HepG2 (cell line): ENCODE measurements around the gene FOXRED2.

Source experiments
- CENPX ChIP-seq: sonication (generic); formaldehyde crosslinking; IDR thresholded peaks from 2 replicates; pipeline ENCODE4 v1.9.0; 2021; ENCODE audit warnings: mild to moderate bottlenecking, missing genetic modification reagents, moderate library complexity
- EP300 ChIP-seq, 3 experiments: sonication (generic) in 1 of 3; formaldehyde crosslinking in 1 of 3; IDR thresholded peaks; 2 replicates each; pipeline versions ENCODE4 v1.5.1 to v1.6.1; 2011 to 2020; ENCODE audit warnings: low read depth in 2 of 3, low read length in 2 of 3, borderline replicate concordance in 1 of 3, improper control_type of control experiment in 1 of 3, mild to moderate bottlenecking in 1 of 3, missing genetic modification reagents in 1 of 3, moderate library complexity in 1 of 3
- EZH2 ChIP-seq: conservative IDR thresholded peaks from 2 replicates; pipeline ENCODE4 v1.6.1; 2012; ENCODE audit warnings: mild to moderate bottlenecking, low read depth, low read length, moderate library complexity
- HNF4A ChIP-seq: sonication (generic); formaldehyde crosslinking; IDR thresholded peaks from 2 replicates; pipeline ENCODE4 v1.4.0; 2020; ENCODE audit warnings: missing genetic modification reagents
- NFATC3 ChIP-seq: sonication (generic); formaldehyde crosslinking; IDR thresholded peaks from 2 replicates; pipeline ENCODE4 v1.5.1; 2020; ENCODE audit warnings: mild to moderate bottlenecking, missing genetic modification reagents
- PHB2 ChIP-seq: fragments of 450-650 bp; IDR thresholded peaks from 2 replicates; pipeline ENCODE4 v1.6.1; 2018; ENCODE audit not compliant: partially characterized antibody
- POLR2A ChIP-seq, 2 experiments: IDR thresholded peaks; 2 replicates each; pipeline ENCODE4 v1.6.1; 2011; ENCODE audit warnings: low read depth in 2 of 2, low read length in 2 of 2, mild to moderate bottlenecking in 1 of 2, moderate library complexity in 1 of 2; ENCODE audit not compliant: insufficient read depth in 1 of 2
- RBM22 ChIP-seq: fragments of 200-400 bp; formaldehyde crosslinking; optimal IDR thresholded peaks from 2 replicates; pipeline ENCODE3; 2017; ENCODE audit warnings: mild to moderate bottlenecking, low read length, moderate library complexity
- YY1 ChIP-seq: IDR thresholded peaks from 2 replicates; pipeline ENCODE4 v1.6.1; 2011; ENCODE audit warnings: low read length, low read depth, moderate library complexity, mild to moderate bottlenecking; ENCODE audit not compliant: insufficient read depth, insufficient replicate concordance
- TF ChIP-seq, protein P1 (sequence below): sonication (generic); formaldehyde crosslinking; IDR thresholded peaks from 2 replicates; pipeline ENCODE4 v1.5.0; 2020; ENCODE audit warnings: mild to moderate bottlenecking, missing genetic modification reagents, borderline replicate concordance
- TF ChIP-seq, protein P2 (sequence below): sonication (generic); formaldehyde crosslinking; IDR thresholded peaks from 2 replicates; pipeline ENCODE4 v1.8.0; 2022; ENCODE audit warnings: mild to moderate bottlenecking, missing genetic modification reagents, moderate library complexity

DNA sequence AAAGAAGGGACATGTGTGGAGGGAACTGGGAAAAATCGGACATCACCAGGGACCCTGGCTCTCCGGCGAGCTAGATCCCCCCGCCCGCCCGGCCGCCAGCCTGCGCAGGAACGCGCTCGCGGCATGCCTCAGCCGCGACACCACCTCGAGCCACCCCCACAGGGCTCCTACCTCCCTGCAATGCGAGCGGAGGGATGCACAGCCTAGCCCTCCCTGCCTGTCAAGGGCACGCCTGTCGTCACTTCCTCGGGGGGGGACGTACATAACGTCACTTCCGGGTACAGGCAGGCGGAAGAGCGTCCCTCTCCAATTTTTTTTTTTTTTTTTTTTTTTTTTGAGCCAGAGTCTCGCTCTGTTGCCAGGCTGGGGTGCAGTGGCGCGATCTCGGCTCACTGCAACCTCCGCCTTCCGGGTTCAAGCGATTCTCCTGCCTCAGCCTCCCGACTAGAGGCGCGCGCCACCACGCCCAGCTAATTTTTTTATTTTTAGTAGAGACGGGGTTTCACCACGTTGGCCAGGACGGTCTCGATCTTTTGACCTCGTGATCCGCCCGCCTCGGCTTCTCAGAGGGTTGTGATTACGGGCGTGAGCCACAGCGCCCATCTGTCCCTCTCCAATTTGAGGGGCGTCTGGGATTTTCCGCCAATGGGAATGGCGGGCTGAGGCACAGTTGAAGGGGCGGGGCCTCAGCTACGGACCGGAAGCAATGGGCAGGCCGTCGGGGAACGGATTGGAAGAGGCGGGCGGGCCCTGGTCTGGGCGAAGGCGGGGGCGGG lies 25.3 kb downstream of the FOXRED2 start, which contains the start of gene TXN2:
- TF ChIP-seq, protein P1, sequence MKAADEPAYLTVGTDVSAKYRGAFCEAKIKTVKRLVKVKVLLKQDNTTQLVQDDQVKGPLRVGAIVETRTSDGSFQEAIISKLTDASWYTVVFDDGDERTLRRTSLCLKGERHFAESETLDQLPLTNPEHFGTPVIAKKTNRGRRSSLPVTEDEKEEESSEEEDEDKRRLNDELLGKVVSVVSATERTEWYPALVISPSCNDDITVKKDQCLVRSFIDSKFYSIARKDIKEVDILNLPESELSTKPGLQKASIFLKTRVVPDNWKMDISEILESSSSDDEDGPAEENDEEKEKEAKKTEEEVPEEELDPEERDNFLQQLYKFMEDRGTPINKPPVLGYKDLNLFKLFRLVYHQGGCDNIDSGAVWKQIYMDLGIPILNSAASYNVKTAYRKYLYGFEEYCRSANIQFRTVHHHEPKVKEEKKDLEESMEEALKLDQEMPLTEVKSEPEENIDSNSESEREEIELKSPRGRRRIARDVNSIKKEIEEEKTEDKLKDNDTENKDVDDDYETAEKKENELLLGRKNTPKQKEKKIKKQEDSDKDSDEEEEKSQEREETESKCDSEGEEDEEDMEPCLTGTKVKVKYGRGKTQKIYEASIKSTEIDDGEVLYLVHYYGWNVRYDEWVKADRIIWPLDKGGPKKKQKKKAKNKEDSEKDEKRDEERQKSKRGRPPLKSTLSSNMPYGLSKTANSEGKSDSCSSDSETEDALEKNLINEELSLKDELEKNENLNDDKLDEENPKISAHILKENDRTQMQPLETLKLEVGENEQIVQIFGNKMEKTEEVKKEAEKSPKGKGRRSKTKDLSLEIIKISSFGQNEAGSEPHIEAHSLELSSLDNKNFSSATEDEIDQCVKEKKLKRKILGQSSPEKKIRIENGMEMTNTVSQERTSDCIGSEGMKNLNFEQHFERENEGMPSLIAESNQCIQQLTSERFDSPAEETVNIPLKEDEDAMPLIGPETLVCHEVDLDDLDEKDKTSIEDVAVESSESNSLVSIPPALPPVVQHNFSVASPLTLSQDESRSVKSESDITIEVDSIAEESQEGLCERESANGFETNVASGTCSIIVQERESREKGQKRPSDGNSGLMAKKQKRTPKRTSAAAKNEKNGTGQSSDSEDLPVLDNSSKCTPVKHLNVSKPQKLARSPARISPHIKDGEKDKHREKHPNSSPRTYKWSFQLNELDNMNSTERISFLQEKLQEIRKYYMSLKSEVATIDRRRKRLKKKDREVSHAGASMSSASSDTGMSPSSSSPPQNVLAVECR (CRISPR knock-in tag): peak; percentile 91
- TF ChIP-seq NFATC3: 0 out of 2 replicates have a peak, but pooled peaks have one; percentile 24
- no peak for TF ChIP-seq EZH2
- TF ChIP-seq HNF4A (CRISPR knock-in tag): peak; percentile 2; the same call in 1 of the 2 replicates
- TF ChIP-seq YY1: peak; percentile 20
- TF ChIP-seq, protein P2, sequence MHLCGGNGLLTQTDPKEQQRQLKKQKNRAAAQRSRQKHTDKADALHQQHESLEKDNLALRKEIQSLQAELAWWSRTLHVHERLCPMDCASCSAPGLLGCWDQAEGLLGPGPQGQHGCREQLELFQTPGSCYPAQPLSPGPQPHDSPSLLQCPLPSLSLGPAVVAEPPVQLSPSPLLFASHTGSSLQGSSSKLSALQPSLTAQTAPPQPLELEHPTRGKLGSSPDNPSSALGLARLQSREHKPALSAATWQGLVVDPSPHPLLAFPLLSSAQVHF: peak; percentile 67; the same call in 1 of the 2 replicates
- peak; percentile 79 for TF ChIP-seq RBM22
- TF ChIP-seq EP300 (IDR thresholded peaks at IDR 0.05; ENCODE audit: low read depth in 2 of 2, low read length in 2 of 2): peak; percentile 10 to 13; a peak in 2 of 4 replicates
- TF ChIP-seq EP300 (CRISPR knock-in tag; IDR thresholded peaks at IDR 0.05; ENCODE audit: borderline replicate concordance): no peak
- TF ChIP-seq PHB2: no peak
- peak; percentile 89 to 90 for TF ChIP-seq POLR2A (IDR thresholded peaks at IDR 0.05; ENCODE audit: insufficient read depth in 1 of 2, low read depth in 2 of 2, low read length in 2 of 2)
- no peak for TF ChIP-seq CENPX (CRISPR knock-in tag)
